GM19023 (cell line): ENCODE measurements around the gene HLA-DRB1.
"Not testable (repeated sequence)": the region's sequence is repeated elsewhere in the genome, so short reads cannot be mapped to it uniquely, and the experiment has no call there.

Source experiments
- ATAC-seq: cut with Tn5 transposase; IDR thresholded peaks from one replicate; pipeline ENCODE4 v1.9.1; 2021; ENCODE audit warnings: mild to moderate bottlenecking, moderate library complexity; ENCODE audit not compliant: unreplicated experiment

The HLA-DRB1 gene

DNA sequence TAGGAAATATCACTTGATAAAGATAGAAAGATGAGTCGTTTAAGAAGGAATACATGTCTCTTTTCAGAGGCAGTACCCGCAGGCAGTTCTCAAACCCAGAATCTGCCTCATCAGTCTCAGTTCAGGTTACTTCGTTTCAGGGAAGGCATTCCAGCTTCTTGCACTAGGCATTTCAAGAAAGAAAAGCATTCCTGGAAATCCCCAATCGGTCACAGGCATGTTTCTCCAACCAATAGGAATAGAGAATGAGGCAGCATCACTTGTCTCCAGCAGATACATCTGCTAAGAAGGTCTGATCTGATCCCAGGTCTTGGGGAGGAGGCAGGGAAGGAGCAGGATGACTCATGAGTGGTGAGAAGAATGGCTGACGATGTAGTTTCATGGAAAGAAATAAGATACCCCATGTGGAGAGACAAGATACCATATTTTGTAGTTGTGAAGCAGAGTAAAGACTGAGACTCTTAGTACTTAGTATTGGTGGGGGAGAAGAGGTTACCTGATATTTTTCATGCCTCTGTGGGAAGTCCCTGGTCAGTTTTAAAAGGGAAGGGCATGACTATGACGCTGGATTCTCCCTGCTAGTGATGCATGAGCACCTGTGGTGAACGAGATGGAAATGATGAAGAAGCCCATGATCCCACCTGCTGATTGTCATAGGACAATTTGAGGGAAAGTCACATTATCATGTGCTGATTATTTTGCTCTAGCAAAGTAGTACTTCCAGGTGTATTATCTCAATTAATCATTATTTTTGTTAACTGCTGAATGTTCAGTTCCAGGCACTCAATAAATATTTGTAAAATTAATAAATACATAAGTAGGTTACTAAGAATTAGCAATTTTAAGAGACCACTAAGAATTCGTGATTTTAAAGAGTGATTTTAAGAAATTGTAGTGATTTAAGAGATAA is 20.3 kb upstream of the HLA-DRB1 start:
- ATAC-seq, result peak; percentile 93

- ATAC-seq, result no peak
Measured at GRCh38 chr6:32609391-32609730, 19.7 kb upstream of the HLA-DRB1 start.

- ATAC-seq, result no peak
Measured at GRCh38 chr6:32608362-32608761, 18.7 kb upstream of the HLA-DRB1 start.

DNA sequence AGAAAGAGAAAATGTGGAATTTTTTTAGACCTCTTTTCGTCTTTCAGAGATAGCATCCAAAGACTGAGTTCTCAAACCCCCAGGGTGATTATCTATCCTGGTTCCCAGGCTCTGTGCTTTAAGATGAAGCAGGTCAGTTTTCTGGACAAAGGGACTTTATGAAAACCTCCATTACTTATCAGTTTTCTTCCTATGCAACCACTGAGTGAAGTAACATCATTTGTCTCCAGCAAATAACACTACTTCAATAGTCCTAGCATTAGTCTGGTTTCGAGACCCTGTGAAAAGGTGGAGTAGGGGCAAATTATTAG is 18.3 kb upstream of the HLA-DRB1 start:
- ATAC-seq, result no peak

DNA sequence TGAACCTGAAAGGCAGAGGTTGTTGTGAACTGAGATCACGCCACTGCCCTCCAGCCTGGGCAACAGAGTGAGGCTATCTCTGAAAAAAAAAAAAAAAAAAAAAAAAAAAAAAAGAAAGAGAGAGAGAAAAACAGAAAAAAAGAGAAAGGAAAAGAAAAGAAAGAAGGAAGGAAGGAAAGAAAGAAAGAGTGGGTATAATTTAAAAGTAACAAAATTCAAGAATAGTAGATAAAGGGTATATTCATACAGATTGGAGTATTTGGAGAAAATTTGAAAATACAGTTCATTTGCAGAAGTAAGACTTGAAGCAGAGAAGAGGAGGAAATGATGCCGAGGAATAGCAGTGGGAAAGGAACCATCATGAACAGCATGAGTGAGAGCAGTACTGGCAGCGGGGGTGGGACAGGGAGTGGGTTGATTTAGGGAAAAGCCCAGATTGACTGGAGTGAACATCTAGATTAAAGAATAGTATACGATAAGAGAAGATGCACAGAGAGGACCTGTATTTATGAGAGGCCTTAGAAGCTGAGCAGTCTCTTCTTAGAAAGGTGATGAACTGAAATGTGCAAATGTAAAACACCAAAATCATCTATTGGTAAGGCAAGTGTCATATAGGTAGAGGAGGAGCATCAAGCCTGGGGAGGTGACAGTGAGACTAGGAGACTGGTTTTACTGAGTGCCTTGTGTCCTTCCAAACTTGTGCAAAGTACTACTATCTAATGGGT is 17.8 kb upstream of the HLA-DRB1 start:
- no peak for ATAC-seq

DNA sequence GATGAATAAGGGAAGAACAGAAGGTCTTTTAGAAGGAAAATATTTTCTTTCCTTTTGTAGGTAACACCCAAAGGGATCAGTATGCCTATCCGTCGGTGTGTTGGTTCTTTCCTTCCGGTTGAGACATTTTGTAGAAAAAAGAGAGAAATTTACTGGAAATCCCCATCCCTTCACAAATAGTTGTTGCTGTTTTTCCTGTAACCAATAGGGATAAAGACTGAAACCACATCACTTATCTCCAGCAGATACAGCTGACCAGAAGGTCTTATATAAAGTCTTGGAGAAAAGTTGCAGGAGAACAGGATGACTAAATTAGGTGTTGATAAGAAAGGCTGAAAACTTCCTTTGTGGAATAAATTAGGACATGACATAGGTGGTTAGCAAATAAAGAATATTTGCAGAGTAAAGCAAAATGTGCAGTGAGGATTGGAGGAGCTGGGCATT is 14.8 kb upstream of the HLA-DRB1 start:
- no peak for ATAC-seq

DNA sequence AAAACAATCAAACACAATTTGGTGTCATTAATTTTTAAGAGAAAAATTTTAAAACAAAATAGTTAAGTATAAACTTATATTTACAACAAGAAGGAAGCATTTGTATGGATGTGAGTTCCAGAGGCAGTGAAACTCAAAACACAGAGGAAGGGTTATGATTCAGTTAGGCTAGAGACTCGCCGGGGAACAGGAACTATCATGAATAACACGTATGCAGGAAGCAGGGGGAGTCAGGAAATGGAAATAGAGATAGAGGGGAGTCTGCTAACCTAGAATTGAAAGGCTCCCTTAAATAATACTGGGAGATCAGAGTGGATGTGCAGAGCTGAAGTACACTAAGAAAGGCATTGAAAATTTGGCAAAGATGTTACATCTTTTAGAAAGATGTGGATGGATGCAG is 14.2 kb upstream of the HLA-DRB1 start:
- no peak for ATAC-seq

- no peak for ATAC-seq
Measured at GRCh38 chr6:32603222-32603621, 13.6 kb upstream of the HLA-DRB1 start.

- ATAC-seq, result no peak
Measured at GRCh38 chr6:32602383-32602782, 12.7 kb upstream of the HLA-DRB1 start.

- no peak for ATAC-seq
Measured at GRCh38 chr6:32597024-32597423, 7.4 kb upstream of the HLA-DRB1 start.

- not testable (repeated sequence) for ATAC-seq
Measured at GRCh38 chr6:32590713-32591112, 1.1 kb upstream of the HLA-DRB1 start.

DNA sequence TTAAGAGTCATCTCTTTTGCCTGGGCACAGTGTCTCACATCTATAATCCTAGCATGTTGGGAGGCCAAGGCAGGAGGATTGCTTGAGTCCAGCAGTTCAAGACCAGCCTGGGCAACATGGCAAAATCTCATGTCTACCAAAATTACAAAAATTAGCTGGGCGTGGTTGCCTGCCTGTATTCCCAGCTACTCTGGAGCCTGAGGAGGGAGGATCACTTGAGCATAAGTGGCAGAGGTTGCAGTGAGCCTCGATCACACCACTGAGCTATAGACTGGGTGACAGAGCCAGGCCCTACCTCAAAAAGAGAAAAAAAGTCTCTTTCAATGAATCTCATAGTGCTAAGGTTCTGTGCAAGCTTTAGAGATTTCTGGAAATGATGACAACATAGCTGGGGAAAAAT is 1.5 kb downstream of the HLA-DRB1 start:
- no peak for ATAC-seq

- ATAC-seq, result no peak
Measured at GRCh38 chr6:32583527-32583898, 6.1 kb downstream of the HLA-DRB1 start.

DNA sequence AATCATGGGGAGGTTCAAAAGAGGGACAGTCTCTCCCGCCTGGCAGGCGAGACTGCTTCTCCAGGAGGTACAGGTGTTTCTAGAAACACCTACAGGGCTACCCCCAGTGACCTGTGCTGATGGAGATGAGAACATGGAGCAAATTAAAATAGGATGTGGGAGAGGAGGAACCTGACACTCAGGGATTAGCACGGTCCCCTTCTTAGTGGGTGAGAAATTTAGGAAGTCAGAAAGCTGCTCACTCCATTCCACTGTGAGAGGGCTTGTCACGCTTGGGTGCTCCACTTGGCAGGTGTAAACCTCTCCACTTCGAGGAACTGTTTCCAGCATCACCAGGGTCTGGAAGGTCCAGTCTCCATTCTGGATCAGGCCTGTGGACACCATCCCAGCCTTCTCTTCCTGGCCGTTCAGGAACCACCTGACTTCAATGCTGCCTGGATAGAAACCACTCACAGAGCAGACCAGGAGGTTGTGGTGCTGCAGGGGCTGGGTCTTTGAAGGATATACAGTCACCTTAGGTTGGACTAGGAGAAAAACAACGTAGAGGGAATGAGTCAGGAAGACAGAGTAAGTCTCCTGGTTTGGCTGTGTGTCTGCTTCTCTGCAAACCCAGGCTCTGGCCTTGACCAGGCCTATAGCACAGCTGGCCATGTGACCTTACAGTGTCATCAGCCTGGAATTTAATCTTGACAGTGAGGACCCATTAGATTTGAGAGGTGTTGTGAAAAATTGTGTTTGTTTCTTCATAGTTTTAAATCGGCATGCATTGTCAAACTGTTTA is 8.1 kb downstream of the HLA-DRB1 start:
- no peak for ATAC-seq

- ATAC-seq, result no peak
Measured at GRCh38 chr6:32580593-32580992, 9.1 kb downstream of the HLA-DRB1 start.

DNA sequence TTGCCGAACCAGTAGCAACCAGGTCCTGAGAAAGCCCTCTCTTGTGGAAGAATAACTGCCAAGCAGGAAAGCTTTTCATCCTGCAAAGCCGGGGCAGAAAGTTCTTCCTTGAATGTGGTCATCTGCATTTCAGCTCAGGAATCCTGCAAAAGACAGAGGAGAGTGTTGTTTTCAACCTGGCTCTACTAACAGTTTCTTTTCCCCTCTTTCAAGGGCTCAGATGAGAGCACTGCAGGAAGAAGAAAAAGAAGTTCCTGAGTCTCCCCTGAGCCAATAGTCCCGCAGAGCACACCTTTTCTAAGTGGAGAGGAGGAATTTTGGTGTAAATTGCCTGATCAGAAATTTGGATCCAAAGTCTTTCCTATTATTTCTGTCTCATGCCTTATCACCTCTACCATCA is 10.7 kb downstream of the HLA-DRB1 start:
- ATAC-seq, result no peak

GRCh38 chr6:32577493-32577892 is 12.2 kb downstream of the HLA-DRB1 start:
- ATAC-seq, result not testable (repeated sequence)

GRCh38 chr6:32576250-32576649 is 13.4 kb downstream of the HLA-DRB1 start:
- no peak for ATAC-seq

DNA sequence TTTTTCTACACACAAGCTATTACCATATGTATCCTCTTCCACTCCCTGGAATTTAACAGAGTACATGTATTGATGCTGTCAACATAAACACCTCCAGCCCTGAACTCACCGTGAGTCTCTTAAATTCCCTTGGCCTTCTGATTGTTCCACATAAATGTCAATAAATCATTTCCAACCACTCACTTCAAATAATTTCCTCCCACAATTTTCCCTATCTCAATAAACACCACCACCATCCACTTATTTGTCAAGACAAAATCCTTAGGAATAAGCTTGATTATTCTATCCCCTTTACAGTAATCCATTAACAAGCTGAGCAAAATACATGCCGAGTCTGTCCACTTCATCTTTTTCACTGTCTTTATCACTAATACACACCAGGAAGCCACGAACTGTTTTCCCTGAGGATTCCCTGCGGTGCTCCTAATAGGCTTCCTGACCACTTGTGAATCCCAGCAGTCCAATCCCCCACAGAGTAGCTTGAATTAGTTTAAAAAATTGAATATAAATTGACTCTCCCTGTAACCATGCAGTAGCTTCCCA is 19.2 kb downstream of the HLA-DRB1 start:
- no peak for ATAC-seq

DNA sequence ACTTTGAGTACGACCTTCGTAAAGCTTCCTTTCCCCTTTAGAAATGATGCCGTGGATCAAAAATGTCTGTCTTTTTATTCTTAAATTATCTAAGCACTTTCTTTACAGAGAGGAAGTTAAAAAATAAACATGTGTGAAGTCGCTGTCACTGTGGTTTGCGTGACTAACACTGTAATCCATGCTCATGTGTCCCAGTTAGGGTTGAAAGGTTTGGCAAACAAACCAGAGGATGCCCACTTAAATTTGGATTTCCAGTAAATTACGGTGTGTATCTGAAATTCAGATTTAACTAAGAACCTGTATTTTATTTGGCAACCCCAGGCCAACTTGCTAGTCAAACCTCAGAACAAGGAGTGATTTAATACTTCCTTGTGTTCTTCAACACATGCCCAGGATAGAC is 21.1 kb downstream of the HLA-DRB1 start:
- no peak for ATAC-seq

GRCh38 chr6:32566957-32567356 is 22.7 kb downstream of the HLA-DRB1 start:
- no peak for ATAC-seq
